Rectal smooth muscle tissue (tissue), 1 donor: ENCODE results near the gene JAGN1.
"Not testable (repeated sequence)": the region's sequence is repeated elsewhere in the genome, so short reads cannot be mapped to it uniquely, and the experiment has no call there.

Experiments
- H3K27ac ChIP-seq: one replicate; pipeline ENCODE4 v1.7.0; 2013; ENCODE audit warnings: low read depth, low read length, inconsistent platforms
- H3K27me3 ChIP-seq: one replicate; pipeline ENCODE4 v1.7.0; 2013; ENCODE audit warnings: low read length; ENCODE audit not compliant: control insufficient read depth, insufficient read depth
- H3K36me3 ChIP-seq: one replicate; pipeline ENCODE4 v1.7.0; 2013; ENCODE audit warnings: low read length; ENCODE audit not compliant: control insufficient read depth, insufficient read depth
- H3K4me1 ChIP-seq: one replicate; pipeline ENCODE4 v1.7.0; 2013; ENCODE audit warnings: low read length; ENCODE audit not compliant: control insufficient read depth, insufficient read depth
- H3K4me3 ChIP-seq: one replicate; pipeline ENCODE4 v1.7.0; 2013; ENCODE audit warnings: low read length
- H3K9ac ChIP-seq: one replicate; pipeline ENCODE4 v1.7.0; 2013; ENCODE audit warnings: low read length

JAGN1 gene

GRCh38 chr3:9937486-9938238 is 47.3 kb downstream of the JAGN1 start:
- Histone ChIP-seq H3K27ac (no peak overlapping the region), H3K36me3 (peaks cover 7% of the 10 kb centered on the region), H3K9ac (no peak overlapping the region), H3K4me1 (peaks cover 16% of the 10 kb centered on the region), H3K27me3 (no peaks in the 10 kb centered on the region), H3K4me3 (no peak overlapping the region)

- Histone ChIP-seq H3K36me3 (peaks cover 10% of the 10 kb centered on the region), H3K27me3 (no peaks in the 10 kb centered on the region), H3K4me3 (no peak overlapping the region), H3K4me1 (peaks cover 13% of the 10 kb centered on the region), H3K9ac (no peak overlapping the region), H3K27ac (no peak overlapping the region)
Observed at GRCh38 chr3:9938966-9939365, 48.6 kb downstream of the JAGN1 start.

GRCh38 chr3:9939906-9940305 is 49.5 kb downstream of the JAGN1 start:
- H3K27me3 ChIP-seq, H3K9ac ChIP-seq, H3K4me3 ChIP-seq, H3K27ac ChIP-seq, H3K36me3 ChIP-seq, H3K4me1 ChIP-seq: not testable (repeated sequence)

GRCh38 chr3:9940746-9941145 is 50.3 kb downstream of the JAGN1 start:
- Histone ChIP-seq H3K27me3 (no peaks in the 10 kb centered on the region), H3K4me3 (no peak overlapping the region), H3K36me3 (peaks cover 10% of the 10 kb centered on the region), H3K4me1 (no peaks in the 10 kb centered on the region), H3K9ac (no peak overlapping the region), H3K27ac (no peak overlapping the region)

- H3K36me3 ChIP-seq: peaks cover 10% of the 10 kb centered on the region
- no peaks in the 10 kb centered on the region for H3K4me1 ChIP-seq
- no peak overlapping the region for H3K27ac ChIP-seq
- no peak overlapping the region for H3K4me3 ChIP-seq
- no peaks in the 10 kb centered on the region for H3K27me3 ChIP-seq
- no peak overlapping the region for H3K9ac ChIP-seq
Observed at GRCh38 chr3:9942164-9942563, 51.8 kb downstream of the JAGN1 start.

- H3K27me3 ChIP-seq: no peaks in the 10 kb centered on the region
- H3K27ac ChIP-seq: no peak overlapping the region
- H3K4me1 ChIP-seq: no peaks in the 10 kb centered on the region
Observed at GRCh38 chr3:9942934-9943690, 52.7 kb downstream of the JAGN1 start.

More at GRCh38 chr3:9942934-9943690, 52.7 kb downstream of the JAGN1 start:
- Histone ChIP-seq H3K4me3 (no peak overlapping the region), H3K36me3 (peaks cover 7% of the 10 kb centered on the region), H3K9ac (no peak overlapping the region)
